GM21737 (cell line): Measurements from ENCODE around the gene MAFB.

Source experiments
- ATAC-seq: cut with Tn5 transposase; IDR thresholded peaks from one replicate; pipeline ENCODE4 v1.9.1; 2021; ENCODE audit warnings: mild to moderate bottlenecking, moderate library complexity; ENCODE audit not compliant: unreplicated experiment

MAFB gene

DNA sequence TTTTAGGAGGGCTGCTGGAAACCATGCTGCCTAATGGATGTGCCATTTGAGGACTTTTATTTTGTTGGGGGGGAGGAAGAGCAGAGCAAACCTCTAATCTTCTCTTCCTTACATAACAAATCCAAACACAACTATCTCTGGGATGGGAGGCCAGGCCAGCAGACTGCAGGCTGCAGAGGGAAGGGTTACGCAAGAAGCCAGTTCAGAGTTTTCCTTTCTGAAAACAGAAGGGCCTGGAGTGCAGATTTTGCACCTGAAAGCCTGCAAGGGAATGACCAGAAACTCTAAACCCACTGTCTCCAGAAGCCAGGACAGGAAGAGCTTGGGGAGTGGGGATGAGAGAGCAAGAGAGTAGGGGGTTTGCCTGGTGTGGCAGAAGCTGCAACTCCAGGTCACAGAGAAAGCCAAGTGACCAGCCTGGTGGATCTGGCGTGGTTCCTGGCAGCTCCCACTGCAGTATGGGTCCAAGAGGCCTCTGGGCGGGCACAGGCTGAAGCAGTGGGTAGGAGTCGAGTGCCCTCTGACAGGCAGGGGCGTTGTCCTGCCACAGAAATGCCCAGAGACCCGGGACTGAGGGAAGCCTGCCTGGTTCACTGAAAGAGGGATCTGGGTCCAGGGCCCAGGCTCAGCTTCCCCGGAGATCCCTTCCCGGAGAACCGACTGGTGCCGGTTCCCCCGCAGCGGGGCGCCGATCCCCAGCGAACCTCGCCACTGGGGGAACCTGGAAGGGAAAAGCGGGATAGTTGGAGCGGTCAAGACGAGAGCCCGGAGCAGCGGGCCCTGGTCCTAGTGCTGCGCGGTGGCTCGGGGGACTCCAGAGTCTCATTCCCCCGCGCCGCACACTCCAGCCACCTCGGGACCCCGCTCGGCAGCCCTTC, 6.7 kb downstream of the MAFB start:
- no peak for ATAC-seq

DNA sequence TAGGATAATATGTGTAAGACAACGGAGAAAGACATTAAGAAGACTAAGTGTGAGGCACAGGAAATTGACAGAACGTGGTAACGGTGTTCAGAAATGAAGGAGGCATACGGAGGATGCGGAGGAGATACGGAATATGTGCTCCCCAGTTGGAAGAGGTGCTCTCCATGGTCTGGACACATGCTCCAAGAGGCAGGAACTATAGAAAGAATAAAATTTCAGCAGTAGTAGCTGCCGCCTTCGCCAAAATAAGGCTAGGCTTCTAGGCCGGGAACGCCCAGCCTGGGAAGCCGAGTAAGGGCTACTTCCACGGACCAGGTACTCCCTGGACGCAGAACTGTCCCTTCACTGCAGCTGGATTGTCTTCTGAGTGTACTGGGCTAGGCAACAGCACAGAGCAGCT, 7.4 kb downstream of the MAFB start:
- no peak for ATAC-seq

DNA sequence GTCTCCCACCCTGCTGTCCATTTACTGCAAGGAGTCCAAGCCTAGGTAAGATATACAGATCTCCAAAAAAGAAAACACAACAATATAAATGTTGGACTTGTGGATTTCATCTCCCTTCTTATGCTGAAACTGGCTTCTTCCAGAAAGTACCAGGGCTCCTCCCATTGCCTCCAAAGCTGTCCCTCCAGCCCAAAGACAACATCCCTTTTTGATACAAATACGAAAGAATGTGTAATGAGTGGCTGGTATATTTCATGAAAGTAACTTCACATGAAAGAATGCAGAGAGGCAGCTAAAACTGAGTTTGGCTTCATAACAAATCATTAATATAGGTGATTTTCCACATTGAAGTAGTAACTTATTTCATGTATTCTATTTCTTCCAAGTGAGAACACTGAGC, 7.9 kb downstream of the MAFB start:
- ATAC-seq = no peak

DNA sequence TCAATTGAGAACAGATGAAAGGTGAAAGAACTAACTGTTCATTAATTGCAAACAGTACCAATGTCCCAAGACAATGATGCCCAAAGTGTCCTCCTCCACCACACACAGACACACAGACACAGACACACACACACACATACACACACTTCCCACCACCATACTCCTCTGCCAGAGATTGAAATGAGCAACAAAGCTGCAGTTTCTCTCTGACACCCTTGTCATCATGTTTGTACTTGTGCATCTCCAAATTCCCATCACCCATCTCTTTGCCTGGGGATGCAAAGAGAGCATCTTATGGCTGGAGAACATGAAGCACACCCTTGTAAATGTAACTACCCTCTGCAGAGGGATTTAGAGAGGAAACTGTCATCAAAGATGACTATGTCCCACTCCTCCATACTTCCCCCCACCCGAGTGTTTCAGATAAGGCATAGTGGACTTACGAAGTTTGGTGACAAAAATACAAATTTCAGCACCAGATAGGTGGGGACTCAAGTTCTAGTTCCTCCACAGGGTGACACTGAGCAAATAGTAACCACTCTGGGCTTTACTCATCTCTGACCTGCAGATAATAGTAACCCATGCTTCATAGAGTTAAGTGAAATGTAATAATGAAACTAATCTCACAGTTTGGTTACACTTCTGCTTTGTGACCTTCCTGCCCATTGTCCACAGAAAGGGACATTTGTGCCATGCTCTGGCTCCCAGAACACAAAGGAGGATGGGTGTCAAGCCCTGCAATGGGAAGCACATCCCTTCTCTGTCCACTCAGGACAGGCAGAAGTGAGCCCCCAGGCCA, 8.7 kb downstream of the MAFB start:
- peak; percentile 67 for ATAC-seq

- ATAC-seq = no peak
Measured at GRCh38 chr20:40679184-40679583, 9.9 kb downstream of the MAFB start.

DNA sequence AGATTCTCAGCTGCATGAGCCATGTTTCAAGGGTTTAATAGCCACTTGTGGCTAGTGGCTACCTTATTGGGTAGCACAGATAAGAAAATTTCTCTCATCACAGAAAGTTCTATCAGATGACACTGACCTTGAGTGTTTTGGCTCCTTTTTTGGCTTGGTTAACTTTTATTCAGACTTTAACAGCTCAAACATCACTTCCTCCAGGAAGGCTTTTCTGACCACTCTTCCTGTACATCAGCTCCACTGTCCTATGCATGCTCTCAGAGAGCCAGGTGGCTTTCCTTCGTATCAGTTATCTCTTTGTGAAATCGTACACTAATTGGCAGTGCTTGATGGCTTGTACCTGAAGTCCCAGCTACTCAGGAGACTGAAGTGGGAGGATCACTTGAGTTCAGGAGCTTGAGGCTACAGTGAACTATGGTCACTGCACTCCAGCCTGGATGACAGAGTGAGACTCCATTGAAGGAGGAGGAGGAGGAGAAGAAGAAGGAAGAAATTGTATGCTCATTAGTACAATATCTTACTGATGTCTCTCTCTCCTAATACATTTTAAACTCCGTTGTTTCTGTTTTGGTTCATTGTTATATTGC, 10.7 kb downstream of the MAFB start:
- ATAC-seq = no peak

- ATAC-seq = no peak
Measured at GRCh38 chr20:40677343-40677924, 11.6 kb downstream of the MAFB start.

- no peak for ATAC-seq
Measured at GRCh38 chr20:40676491-40677269, 12.4 kb downstream of the MAFB start.

GRCh38 chr20:40675599-40676221, 13.3 kb downstream of the MAFB start:
- ATAC-seq = no peak

- ATAC-seq = no peak
Measured at GRCh38 chr20:40673442-40673841, 15.6 kb downstream of the MAFB start.

DNA sequence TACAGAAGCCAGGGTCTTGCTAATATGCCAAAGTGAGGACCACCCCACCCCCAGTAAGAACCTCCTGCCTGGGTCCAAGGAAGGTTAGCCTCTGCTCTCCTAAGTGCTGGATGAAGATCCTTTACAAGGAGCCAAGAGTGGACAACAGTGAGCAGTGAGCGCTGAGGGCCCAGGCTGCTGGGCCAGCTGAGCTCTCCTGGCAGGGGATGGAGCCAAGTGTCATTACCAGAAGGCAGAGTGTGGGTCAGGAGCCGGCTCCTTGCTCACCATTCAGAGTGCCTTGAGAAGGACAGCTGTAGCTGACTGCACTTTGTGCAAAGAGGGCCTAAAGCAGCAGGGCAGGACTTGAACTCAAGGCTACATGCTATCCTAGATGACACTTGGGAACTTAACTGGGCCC, 16.9 kb downstream of the MAFB start:
- no peak for ATAC-seq

DNA sequence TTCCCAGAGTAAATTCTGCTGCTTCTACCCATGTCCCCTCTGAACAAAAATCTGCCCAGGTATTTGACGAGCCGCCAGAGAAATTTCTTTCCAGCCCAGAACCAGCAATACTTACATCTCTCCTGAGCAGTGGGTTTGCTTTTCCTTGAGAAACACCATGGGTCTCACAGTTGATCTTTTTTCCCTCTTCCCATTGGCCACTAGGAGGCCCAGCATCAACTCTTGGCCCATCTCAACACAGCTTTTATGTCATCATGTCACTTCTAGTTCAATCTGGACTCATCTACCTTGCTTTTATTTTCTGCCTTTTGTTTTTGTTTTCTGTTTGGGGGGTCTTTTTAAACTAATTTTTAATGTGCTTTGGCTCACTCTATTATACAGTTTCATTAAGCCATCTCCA, 18.8 kb downstream of the MAFB start:
- no peak for ATAC-seq

- ATAC-seq = no peak
Measured at GRCh38 chr20:40669692-40670091, 19.3 kb downstream of the MAFB start.

DNA sequence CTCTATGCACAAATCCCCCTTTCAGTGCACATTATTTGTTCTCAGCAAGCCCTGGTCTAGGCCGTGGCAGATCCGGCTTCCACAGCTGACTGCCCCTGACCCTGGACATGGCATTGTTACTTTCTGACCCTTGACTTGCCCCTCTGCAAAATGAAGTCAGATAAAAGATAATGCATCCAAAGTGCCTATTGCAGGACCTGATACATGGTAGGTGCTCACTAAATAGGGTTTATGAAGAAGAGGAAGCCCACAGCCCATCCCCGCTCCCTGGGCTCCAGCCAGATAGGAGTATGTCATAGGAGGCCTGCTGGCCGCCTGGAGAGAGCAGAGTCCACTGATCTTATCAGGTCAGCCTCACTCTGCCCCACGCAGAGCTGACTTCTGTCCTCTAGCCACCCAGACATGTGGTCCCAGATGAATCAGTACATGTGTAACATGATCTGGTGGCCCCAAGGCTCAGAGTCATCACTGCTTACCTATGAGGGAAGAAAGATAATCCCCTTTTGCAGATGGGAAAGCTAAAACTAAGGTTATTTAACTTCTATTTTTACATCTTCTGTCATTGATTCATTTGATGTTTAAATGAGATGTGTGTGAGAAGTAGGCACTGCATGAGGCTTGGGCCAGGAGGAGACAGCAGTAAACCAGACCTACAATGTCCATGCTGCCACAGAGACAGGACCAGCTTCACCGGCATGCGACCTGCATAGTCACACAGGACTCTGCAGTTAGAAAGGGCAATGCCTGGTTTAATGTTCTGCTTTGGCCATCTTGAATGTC, 20.4 kb downstream of the MAFB start:
- ATAC-seq = no peak

GRCh38 chr20:40667503-40667902, 21.5 kb downstream of the MAFB start:
- no peak for ATAC-seq

- no peak for ATAC-seq
Measured at GRCh38 chr20:40666336-40666735, 22.7 kb downstream of the MAFB start.

- no peak for ATAC-seq
Measured at GRCh38 chr20:40664891-40665290, 24.1 kb downstream of the MAFB start.

- ATAC-seq = no peak
Measured at GRCh38 chr20:40663991-40664880, 24.8 kb downstream of the MAFB start.
